ENCODE results near the gene TMC7. TPM values are rescaled to one million over a fixed set of nuclear protein-coding genes. Genes with fewer than 3 reads are reported as not detected.

TMC7 gene
- total and polyA plus RNA-seq, 9 donors = 0.15 to 1.1 (median 0.35) TPM; not detected in 1

DNA sequence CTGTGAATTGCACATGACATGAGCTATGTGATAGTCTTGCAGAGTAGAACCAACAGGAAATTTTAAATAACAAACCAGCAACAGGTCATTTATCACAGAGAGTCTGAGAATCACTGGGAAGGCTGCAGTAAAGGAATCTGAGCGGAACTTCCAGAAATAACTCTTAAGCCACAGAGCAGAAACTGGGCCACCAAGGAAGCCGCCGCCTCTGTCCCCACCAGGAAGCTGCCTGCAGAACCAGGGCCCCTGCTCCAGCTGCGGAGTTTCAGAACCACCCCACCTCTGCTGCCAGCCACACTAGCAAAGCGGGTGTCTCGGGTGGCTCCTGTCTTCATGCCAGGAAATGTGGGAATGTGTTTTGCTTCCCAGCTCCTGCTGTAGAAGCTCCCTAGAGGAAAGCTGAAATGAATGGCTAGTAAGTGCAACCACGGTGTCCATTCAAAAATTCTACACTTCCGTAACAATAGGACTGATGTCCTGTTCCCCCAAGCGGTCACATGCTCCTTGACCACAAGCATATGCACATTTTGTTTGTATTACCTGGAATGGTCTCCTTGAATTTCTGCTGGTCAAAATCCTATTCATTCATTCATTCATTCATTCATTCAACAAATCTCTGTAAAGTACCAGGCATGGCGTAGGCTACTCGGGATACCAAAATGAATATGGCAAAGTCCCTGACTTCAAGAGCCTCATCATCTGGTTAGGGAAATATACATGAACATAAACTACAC, 122.3 kb downstream of the TMC7 start:
- Histone ChIP-seq H3K36me3 (no peaks in the 10 kb centered on the region), H3K27me3 (no peaks in the 10 kb centered on the region), H3K9me3 (no peaks in the 10 kb centered on the region), H3K4me3 (no peak overlapping the region), H3K27ac (no peak overlapping the region), H3K4me1 (ENCODE audit: insufficient read depth) (no peaks in the 10 kb centered on the region)
- intact Hi-C loops (cut with DNase I) = loop anchor here in 1 of 4 donors (10.0 kb wide), 1 partner anchor 49 kb away; no protein-coding TSS in a partner anchor
- TF ChIP-seq EP300 (IDR thresholded peaks at IDR 0.05) = no peak
- TF ChIP-seq POLR2A (IDR thresholded peaks at IDR 0.05) = no peak
- TF ChIP-seq, protein P1, sequence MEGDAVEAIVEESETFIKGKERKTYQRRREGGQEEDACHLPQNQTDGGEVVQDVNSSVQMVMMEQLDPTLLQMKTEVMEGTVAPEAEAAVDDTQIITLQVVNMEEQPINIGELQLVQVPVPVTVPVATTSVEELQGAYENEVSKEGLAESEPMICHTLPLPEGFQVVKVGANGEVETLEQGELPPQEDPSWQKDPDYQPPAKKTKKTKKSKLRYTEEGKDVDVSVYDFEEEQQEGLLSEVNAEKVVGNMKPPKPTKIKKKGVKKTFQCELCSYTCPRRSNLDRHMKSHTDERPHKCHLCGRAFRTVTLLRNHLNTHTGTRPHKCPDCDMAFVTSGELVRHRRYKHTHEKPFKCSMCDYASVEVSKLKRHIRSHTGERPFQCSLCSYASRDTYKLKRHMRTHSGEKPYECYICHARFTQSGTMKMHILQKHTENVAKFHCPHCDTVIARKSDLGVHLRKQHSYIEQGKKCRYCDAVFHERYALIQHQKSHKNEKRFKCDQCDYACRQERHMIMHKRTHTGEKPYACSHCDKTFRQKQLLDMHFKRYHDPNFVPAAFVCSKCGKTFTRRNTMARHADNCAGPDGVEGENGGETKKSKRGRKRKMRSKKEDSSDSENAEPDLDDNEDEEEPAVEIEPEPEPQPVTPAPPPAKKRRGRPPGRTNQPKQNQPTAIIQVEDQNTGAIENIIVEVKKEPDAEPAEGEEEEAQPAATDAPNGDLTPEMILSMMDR (IDR thresholded peaks at IDR 0.05) = no peak
- DNase-seq = no peak
- WGBS, 3 donors = 71 to 82% (median 82%) methylated on average over 11 of the region's 11 CpGs

DNA sequence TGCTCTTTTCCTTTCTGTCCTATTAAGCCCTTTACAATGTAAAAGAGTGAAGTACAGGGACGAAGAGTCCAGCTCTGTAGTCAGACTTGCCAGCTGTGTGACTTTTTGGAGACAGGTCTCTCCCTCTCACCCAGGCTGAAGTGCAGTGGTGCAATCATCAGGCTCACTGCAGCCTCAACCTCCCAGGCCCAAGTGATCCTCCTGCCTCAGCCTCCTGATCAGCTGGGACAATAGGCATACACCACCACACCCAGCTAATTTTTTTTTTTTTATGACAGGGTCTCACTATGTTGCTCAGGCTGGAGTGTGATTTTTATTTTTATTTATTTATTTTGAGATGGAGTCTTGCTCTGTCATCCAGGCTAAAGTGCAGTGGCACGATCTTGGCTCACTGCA, 122.9 kb downstream of the TMC7 start:
- intact Hi-C loops (cut with DNase I) = loop anchor here in 1 of 4 donors (10.0 kb wide), 1 partner anchor 48 kb away; no protein-coding TSS in a partner anchor
- Histone ChIP-seq H3K4me1 (ENCODE audit: insufficient read depth) (no peaks in the 10 kb centered on the region), H3K27me3 (no peaks in the 10 kb centered on the region), H3K27ac (no peak overlapping the region), H3K9me3 (no peaks in the 10 kb centered on the region), H3K4me3 (no peak overlapping the region), H3K36me3 (no peaks in the 10 kb centered on the region)
- 89 to 98% (median 96%) methylated on average over 2 of the region's 2 CpGs for WGBS, 3 donors
- DNase-seq = no peak
- TF ChIP-seq EP300 (IDR thresholded peaks at IDR 0.05) (no peak), POLR2A (IDR thresholded peaks at IDR 0.05) (no peak)
- TF ChIP-seq, protein P1 (IDR thresholded peaks at IDR 0.05) = no peak

DNA sequence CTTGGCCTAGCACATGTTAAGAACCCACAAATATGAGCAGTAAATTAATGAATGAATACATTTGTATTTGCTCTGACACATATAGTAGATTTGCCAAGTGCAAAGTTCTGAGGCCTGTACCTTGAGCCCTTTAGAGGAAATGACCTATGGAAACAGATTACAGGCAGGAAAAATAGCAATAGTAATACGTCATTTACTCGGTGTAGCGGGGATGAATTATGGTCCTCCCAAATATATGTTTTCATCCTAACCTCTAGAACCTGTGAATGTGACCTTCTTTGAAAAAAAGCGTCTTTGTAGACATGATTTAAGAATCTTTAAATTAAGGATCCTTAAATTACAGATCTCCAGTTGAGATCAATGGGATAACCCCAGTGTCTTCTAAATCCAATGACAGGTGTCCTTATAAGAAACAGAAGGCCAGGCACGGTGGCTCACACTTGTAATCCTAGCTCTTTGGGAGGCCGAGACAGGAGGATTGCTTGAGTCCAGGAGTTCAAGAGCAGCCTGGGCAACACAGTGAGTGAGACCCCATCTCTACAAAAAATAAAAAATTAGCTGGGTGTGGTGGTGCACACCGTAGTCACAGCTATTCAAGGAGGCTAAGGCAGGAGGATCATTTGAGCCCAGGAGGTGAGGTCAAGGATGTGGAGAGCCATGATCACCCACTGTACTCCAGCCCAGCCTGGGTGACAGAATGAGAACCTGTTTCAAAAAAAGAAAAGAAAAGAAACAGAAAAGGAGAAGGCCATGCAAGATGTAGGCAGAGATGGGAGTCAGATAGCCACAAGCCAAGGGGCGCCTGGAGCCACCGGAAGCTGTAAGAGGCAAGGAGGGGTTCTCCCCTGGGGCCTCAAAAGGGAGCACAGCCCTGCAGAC, 124.9 kb downstream of the TMC7 start:
- 81 to 84% (median 83%) methylated on average over 9 of the region's 9 CpGs for WGBS, 3 donors
- Histone ChIP-seq H3K36me3 (no peaks in the 10 kb centered on the region), H3K9me3 (no peaks in the 10 kb centered on the region), H3K27me3 (no peaks in the 10 kb centered on the region), H3K27ac (no peak overlapping the region), H3K4me1 (ENCODE audit: insufficient read depth) (no peaks in the 10 kb centered on the region), H3K4me3 (no peak overlapping the region)
- intact Hi-C loops (cut with DNase I) = loop anchor here in 1 of 4 donors (10.0 kb wide), 1 partner anchor 46 kb away; no protein-coding TSS in a partner anchor
- no peak for DNase-seq
- no peak for TF ChIP-seq EP300 (IDR thresholded peaks at IDR 0.05)
- TF ChIP-seq, protein P1 (IDR thresholded peaks at IDR 0.05) = no peak

DNA sequence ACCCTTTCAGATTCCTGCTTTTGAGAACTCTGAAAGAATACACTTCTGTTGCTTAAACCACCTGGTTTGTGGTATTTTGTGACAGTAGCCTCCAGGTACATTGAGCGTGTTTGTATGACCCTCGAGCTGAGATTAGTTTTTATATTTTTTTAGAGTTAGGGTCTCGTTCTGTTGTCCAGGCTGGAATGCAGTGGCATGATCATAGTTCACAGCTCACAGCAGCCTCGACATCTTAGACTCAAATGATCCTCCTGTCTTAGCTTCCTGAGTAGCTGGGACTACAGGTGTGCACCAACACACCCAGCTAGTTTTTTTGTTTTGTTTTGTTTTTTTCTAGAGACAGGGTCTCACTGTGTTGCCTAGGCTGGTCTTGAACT, 125.5 kb downstream of the TMC7 start:
- intact Hi-C loops (cut with DNase I) = loop anchor here in 1 of 4 donors (10.0 kb wide), 1 partner anchor 46 kb away; no protein-coding TSS in a partner anchor
- 85 to 91% (median 89%) methylated on average over 4 of the region's 4 CpGs for WGBS, 3 donors
- Histone ChIP-seq H3K27me3 (no peaks in the 10 kb centered on the region), H3K4me1 (ENCODE audit: insufficient read depth) (no peaks in the 10 kb centered on the region), H3K36me3 (no peaks in the 10 kb centered on the region), H3K27ac (no peak overlapping the region), H3K4me3 (no peak overlapping the region), H3K9me3 (no peaks in the 10 kb centered on the region)
- no peak for TF ChIP-seq EP300 (IDR thresholded peaks at IDR 0.05)
- TF ChIP-seq, protein P1 (IDR thresholded peaks at IDR 0.05) = no peak
- no peak for TF ChIP-seq POLR2A (IDR thresholded peaks at IDR 0.05)
- DNase-seq = no peak

All from ovary (tissue), 9 donors.